HepG2 (cell line): Measurements from ENCODE around the gene MTIF2. TPM values are rescaled to one million over a fixed set of nuclear protein-coding genes. Genes with fewer than 3 reads are reported as not detected.
"Not testable (repeated sequence)": the region's sequence is repeated elsewhere in the genome, so short reads cannot be mapped to it uniquely, and the experiment has no call there.

ENCODE experiments used
- ATAC-seq: fragments of 200-7000 bp; cut with Tn5 transposase; 3 replicates; pipeline ENCODE4 v1.9.1; 2020; ENCODE audit warnings: mild to moderate bottlenecking, moderate library complexity
- BruUV-seq: library from RNA; stranded (reverse); fragments of 400-500 nt; replicated peaks from 2 replicates; lab custom pipeline; 2021; lab: Mats Ljungman, UMichigan
- CTCF ChIA-PET: fragments of 300-600 bp; formaldehyde crosslinking; extraction: SDS; loops from one replicate; lab custom pipeline; 2021; ENCODE audit warnings: low total read pairs, inconsistent platforms, low intra/inter-chr PET ratio; lab: Yijun Ruan, JAX
- POLR2A ChIA-PET: fragments of 350-600 bp; sonication (Branson Sonifier 250); formaldehyde crosslinking; loops from one replicate; lab custom pipeline; 2020; ENCODE audit warnings: antibody characterized with exemption, inconsistent platforms; lab: Yijun Ruan, JAX
- DNase-seq: peaks from one replicate; pipeline ENCODE4 v3.0.0-alpha.2; 2015; ENCODE audit warnings: low spot score
- FAIRE-seq: peaks from 3 replicates; lab custom pipeline; 2011; peaks lifted over from hg19 to GRCh38; lab: Jason Lieb, UNC
- H2AFZ ChIP-seq: one replicate; pipeline ENCODE4 v1.6.1; 2011; ENCODE audit warnings: low read length, inconsistent platforms
- H3K27ac ChIP-seq: fragments of 300-600 bp; 3 replicates; pipeline ENCODE4 v1.8.0; 2011; ENCODE audit warnings: mixed run types, mild to moderate bottlenecking, mixed read lengths, low read length, inconsistent platforms; ENCODE audit not compliant: insufficient read depth; ENCODE audit errors: extremely low read length
- H3K27me3 ChIP-seq, 2 experiments: fragments of 200-600 bp in 1 of 2; 2 replicates in 1 of 2; 3 replicates in 1 of 2; pipeline versions ENCODE4 v1.6.0 to v1.8.0; 2011; ENCODE audit warnings: low read length in 2 of 2, mild to moderate bottlenecking in 2 of 2, moderate library complexity in 2 of 2, inconsistent platforms in 1 of 2; ENCODE audit not compliant: insufficient read depth in 2 of 2, control insufficient read depth in 1 of 2
- H3K36me3 ChIP-seq, 2 experiments: fragments of 200-600 bp in 1 of 2; replicated peaks in 1 of 2; 2 replicates in 1 of 2; 3 replicates in 1 of 2; pipeline versions ENCODE4 v1.5.1 to v1.8.0; 2011; ENCODE audit warnings: low read length in 2 of 2, inconsistent platforms in 1 of 2; ENCODE audit not compliant: insufficient read depth in 2 of 2, control insufficient read depth in 1 of 2
- H3K4me1 ChIP-seq: 2 replicates; pipeline ENCODE4 v1.5.1; 2012; ENCODE audit warnings: low read length, inconsistent platforms; ENCODE audit not compliant: insufficient read depth
- H3K4me2 ChIP-seq: 2 replicates; pipeline ENCODE4 v1.6.0; 2011; ENCODE audit warnings: low read depth, low read length, inconsistent platforms
- H3K4me3 ChIP-seq, 3 experiments: fragments of 200-600 bp in 1 of 3; sonication (generic), shearing (Covaris generic) in 1 of 3; replicated peaks in 1 of 3; 2 replicates each; pipeline ENCODE4 v1.5.1; 2011 to 2016; ENCODE audit warnings: low read length in 3 of 3, inconsistent platforms in 2 of 3, low read depth in 2 of 3, mild to moderate bottlenecking in 2 of 3, control low read depth in 1 of 3, mixed read lengths in 1 of 3; ENCODE audit not compliant: insufficient read depth in 1 of 3
- H3K79me2 ChIP-seq: one replicate; pipeline ENCODE4 v1.6.1; 2011; ENCODE audit warnings: low read length, inconsistent platforms; ENCODE audit not compliant: insufficient read depth
- H3K9ac ChIP-seq: 2 replicates; pipeline ENCODE4 v1.6.0; 2011; ENCODE audit warnings: mild to moderate bottlenecking, low read depth, low read length, inconsistent platforms; ENCODE audit not compliant: insufficient read depth
- H3K9me3 ChIP-seq: 2 replicates; pipeline ENCODE4 v1.5.1; 2012; ENCODE audit warnings: mild to moderate bottlenecking, low read length
- H4K20me1 ChIP-seq: 2 replicates; pipeline ENCODE4 v1.6.0; 2011; ENCODE audit warnings: inconsistent platforms, mild to moderate bottlenecking, low read length, moderate library complexity; ENCODE audit not compliant: insufficient read depth
- ATM ChIP-seq: fragments of 450-650 bp; IDR thresholded peaks from 2 replicates; pipeline ENCODE4 v1.7.1; 2017; ENCODE audit warnings: mild to moderate bottlenecking, borderline replicate concordance
- NR1H2 ChIP-seq: sonication (generic); formaldehyde crosslinking; IDR thresholded peaks from 2 replicates; pipeline ENCODE4 v1.8.1; 2022; ENCODE audit warnings: low read depth, missing genetic modification reagents, borderline replicate concordance
- SIN3B ChIP-seq: fragments of 150-350 bp; IDR thresholded peaks from 2 replicates; pipeline ENCODE4 v1.6.1; 2014; ENCODE audit warnings: low read length
- ZNF292 ChIP-seq: sonication (generic); formaldehyde crosslinking; IDR thresholded peaks from 2 replicates; pipeline ENCODE4 v1.8.1; 2022; ENCODE audit warnings: mild to moderate bottlenecking, low read depth, missing genetic modification reagents, borderline replicate concordance
- ZSCAN31 ChIP-seq: sonication (generic); formaldehyde crosslinking; IDR thresholded peaks from 2 replicates; pipeline ENCODE4 v1.5.0; 2020; ENCODE audit warnings: low read depth, mild to moderate bottlenecking, missing genetic modification reagents
- WGBS: methylation state at CpG from one replicate; pipeline ENCODE4 v1.1.6; 2017; ENCODE audit warnings: low lambda C conversion rate; 5-methylcytosine and 5-hydroxymethylcytosine counted together
- in situ Hi-C: cut with HindIII; loops from 2 replicates; pipeline ENCODE4 v1.10.0; 2017; ENCODE audit warnings: low pct_unique_long_range_greater_than_20kb; ENCODE audit not compliant: extremely low pct_ligation_motif_present
- intact Hi-C: fragments of 100-400 bp; cut with micrococcal nuclease; formaldehyde crosslinking; loops from one replicate; pipeline ENCODE4 v1.10.0; 2022; ENCODE audit not compliant: unreplicated experiment
- polyA plus RNA-seq, 8 experiments: library from polyadenylated mRNA; depleted of rRNA in 3 of 8; stranded (reverse) in 7 of 8; unstranded in 1 of 8; fragments of >200 nt; fragmentation: Illumina TruSeq in 4 of 8; extraction: Trizol in 4 of 8; gene quantifications; 2 replicates each; pipeline versions ENCODE4 v1.2.1 to v1.2.3, GENCODE V29; 2011 to 2016; ENCODE audit warnings: low read depth in 4 of 8, missing spikeins in 1 of 8, mixed read lengths in 1 of 8; ENCODE audit not compliant: insufficient read depth in 1 of 8
- total RNA-seq, 5 experiments: library from RNA; depleted of rRNA; stranded (reverse); fragments of >200 nt; fragmentation: Illumina TruSeq; extraction: Trizol; gene quantifications; 2 replicates each; pipeline ENCODE4 v1.2.3, GENCODE V29; 2016; ENCODE audit warnings: low read depth in 1 of 5
- TF ChIP-seq, protein P1 (sequence below): sonication (generic); formaldehyde crosslinking; IDR thresholded peaks from 2 replicates; pipeline ENCODE4 v1.4.0; 2020; ENCODE audit warnings: mild to moderate bottlenecking, missing genetic modification reagents
- TF ChIP-seq, protein P2 (sequence below): sonication (generic); formaldehyde crosslinking; IDR thresholded peaks from one replicate; pipeline ENCODE4 v1.5.1; 2020; ENCODE audit warnings: mild to moderate bottlenecking, missing genetic modification reagents; ENCODE audit errors: not compliant biosample characterization

Gene MTIF2
- total and polyA plus RNA-seq, 2 of the 13 experiments (the other 11 are each of a cell fraction or from before 2014, with no cell fraction given): 32.1 to 92.1 TPM

DNA sequence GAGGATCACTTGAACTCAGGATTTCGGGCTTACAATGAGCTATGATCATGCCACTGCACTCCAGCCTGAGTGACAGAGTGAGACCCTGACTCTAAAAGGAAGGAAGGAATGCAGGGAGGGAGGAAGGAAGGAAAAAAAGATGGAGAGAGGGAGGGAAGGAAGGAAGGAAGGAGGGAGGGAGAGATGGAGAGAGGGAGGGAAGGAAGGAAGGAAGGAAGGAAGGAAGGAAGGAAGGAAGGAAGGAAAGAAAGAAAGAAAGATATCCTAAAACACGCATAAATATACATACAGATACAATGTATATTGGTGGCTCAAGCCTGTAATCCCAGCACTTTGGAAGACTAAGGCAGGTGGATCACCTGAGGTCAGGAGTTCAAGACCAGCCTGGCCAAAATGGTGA, 5.3 kb upstream of the MTIF2 start:
- H3K4me2 ChIP-seq, H3K79me2 ChIP-seq, H3K9ac ChIP-seq, H4K20me1 ChIP-seq, H3K27ac ChIP-seq, FAIRE-seq, ATAC-seq, H3K27me3 ChIP-seq, intact Hi-C loops, DNase-seq, in situ Hi-C loops, H3K9me3 ChIP-seq, BruUV-seq, H2AFZ ChIP-seq, H3K4me3 ChIP-seq, CTCF ChIA-PET, H3K36me3 ChIP-seq: not testable (repeated sequence)
- WGBS: 78% methylated on average over 2 of the region's 2 CpGs
- POLR2A ChIA-PET: interaction anchor here (1.2 kb wide), 1 partner anchor 11 kb away, joined by 5 read pairs; no protein-coding TSS in a partner anchor
- peaks cover 29% of the 10 kb centered on the region for H3K4me1 ChIP-seq

DNA sequence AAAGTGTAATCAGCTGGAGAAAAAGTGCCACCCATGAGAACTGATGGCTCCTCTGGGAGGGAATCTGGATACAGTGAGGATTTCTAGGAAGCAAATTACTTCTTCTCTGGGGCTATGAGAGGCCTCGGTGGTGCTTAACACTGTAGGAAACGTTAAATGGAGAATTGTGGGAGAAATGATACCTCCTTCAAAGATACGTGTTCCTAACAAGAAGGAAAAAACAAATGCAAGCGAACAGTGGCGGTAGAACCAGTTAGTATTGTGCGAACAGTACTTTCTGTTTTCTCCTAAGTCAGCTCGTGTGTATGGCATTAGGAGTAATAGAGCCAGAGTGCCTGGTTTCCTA, 587 bp upstream of the MTIF2 start:
- ChIA-PET CTCF (no interaction called here), POLR2A (interaction anchor here (0.7 to 1.2 kb wide), 4 partner anchors 11 to 37 kb away, joined by 4 to 8 read pairs (median 6); partner anchors contain the start of genes CLHC1 and RPS27A)
- BruUV-seq: TSS peak; percentile 93
- H3K79me2 ChIP-seq: peaks cover 6% of the 10 kb centered on the region
- 46% methylated on average over 7 of the region's 7 CpGs for WGBS
- in situ Hi-C loops (loop anchor here (5.0 kb wide), 1 partner anchor 37 kb away; the partner anchor contains the start of genes CLHC1 and RPS27A), intact Hi-C loops (loop anchor here (1.0 to 2.0 kb wide), 3 partner anchors 37 to 219 kb away; partner anchors contain the start of genes CCDC88A, CLHC1, RPS27A and RTN4)
- H4K20me1 ChIP-seq: no peaks in the 10 kb centered on the region
- peak overlapping the region; percentile 90 for H3K4me2 ChIP-seq
- TF ChIP-seq SIN3B (no peak), ZNF292 (CRISPR knock-in tag) (no peak), ATM (no peak), ZSCAN31 (CRISPR knock-in tag) (no peak), NR1H2 (CRISPR knock-in tag) (no peak)
- TF ChIP-seq, protein P1, sequence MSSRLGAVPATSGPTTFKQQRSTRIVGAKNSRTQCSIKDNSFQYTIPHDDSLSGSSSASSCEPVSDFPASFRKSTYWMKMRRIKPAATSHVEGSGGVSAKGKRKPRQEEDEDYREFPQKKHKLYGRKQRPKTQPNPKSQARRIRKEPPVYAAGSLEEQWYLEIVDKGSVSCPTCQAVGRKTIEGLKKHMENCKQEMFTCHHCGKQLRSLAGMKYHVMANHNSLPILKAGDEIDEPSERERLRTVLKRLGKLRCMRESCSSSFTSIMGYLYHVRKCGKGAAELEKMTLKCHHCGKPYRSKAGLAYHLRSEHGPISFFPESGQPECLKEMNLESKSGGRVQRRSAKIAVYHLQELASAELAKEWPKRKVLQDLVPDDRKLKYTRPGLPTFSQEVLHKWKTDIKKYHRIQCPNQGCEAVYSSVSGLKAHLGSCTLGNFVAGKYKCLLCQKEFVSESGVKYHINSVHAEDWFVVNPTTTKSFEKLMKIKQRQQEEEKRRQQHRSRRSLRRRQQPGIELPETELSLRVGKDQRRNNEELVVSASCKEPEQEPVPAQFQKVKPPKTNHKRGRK: peak; percentile 97
- TF ChIP-seq, protein P2, sequence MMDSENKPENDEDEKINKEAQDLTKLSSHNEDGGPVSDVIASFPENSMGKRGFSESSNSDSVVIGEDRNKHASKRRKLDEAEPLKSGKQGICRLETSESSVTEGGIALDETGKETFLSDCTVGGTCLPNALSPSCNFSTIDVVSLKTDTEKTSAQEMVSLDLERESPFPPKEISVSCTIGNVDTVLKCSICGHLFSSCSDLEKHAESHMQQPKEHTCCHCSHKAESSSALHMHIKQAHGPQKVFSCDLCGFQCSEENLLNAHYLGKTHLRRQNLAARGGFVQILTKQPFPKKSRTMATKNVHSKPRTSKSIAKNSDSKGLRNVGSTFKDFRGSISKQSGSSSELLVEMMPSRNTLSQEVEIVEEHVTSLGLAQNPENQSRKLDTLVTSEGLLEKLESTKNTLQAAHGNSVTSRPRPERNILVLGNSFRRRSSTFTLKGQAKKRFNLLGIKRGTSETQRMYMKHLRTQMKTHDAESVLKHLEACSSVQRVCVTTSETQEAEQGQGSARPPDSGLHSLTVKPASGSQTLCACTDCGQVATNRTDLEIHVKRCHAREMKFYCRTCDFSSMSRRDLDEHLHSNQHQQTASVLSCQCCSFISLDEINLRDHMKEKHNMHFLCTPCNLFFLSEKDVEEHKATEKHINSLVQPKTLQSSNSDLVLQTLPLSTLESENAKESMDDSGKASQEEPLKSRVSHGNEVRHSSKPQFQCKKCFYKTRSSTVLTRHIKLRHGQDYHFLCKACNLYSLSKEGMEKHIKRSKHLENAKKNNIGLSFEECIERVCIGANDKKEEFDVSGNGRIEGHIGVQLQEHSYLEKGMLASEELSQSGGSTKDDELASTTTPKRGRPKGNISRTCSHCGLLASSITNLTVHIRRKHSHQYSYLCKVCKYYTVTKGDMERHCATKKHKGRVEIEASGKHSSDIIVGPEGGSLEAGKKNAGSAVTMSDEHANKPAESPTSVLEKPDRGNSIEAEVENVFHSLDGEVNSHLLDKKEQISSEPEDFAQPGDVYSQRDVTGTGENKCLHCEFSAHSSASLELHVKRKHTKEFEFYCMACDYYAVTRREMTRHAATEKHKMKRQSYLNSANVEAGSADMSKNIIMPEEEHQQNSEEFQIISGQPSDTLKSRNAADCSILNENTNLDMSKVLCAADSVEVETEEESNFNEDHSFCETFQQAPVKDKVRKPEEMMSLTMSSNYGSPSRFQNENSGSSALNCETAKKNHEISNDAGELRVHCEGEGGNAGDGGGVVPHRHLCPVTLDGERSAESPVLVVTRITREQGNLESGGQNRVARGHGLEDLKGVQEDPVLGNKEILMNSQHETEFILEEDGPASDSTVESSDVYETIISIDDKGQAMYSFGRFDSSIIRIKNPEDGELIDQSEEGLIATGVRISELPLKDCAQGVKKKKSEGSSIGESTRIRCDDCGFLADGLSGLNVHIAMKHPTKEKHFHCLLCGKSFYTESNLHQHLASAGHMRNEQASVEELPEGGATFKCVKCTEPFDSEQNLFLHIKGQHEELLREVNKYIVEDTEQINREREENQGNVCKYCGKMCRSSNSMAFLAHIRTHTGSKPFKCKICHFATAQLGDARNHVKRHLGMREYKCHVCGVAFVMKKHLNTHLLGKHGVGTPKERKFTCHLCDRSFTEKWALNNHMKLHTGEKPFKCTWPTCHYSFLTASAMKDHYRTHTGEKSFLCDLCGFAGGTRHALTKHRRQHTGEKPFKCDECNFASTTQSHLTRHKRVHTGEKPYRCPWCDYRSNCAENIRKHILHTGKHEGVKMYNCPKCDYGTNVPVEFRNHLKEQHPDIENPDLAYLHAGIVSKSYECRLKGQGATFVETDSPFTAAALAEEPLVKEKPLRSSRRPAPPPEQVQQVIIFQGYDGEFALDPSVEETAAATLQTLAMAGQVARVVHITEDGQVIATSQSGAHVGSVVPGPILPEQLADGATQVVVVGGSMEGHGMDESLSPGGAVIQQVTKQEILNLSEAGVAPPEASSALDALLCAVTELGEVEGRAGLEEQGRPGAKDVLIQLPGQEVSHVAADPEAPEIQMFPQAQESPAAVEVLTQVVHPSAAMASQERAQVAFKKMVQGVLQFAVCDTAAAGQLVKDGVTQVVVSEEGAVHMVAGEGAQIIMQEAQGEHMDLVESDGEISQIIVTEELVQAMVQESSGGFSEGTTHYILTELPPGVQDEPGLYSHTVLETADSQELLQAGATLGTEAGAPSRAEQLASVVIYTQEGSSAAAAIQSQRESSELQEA (CRISPR knock-in tag): no peak
- peak overlapping the region; percentile 86 for H2AFZ ChIP-seq
- H3K4me3 ChIP-seq: peak overlapping the region; percentile 50 to 81 (median 55)
- peak overlapping the region; percentile 95 for H3K9ac ChIP-seq
- ATAC-seq: peak; percentile 34
- FAIRE-seq: peak; percentile 59
- no peaks in the 10 kb centered on the region for H3K9me3 ChIP-seq
- peaks cover 0 to 11% of the 10 kb centered on the region in 2 experiments; a peak in 2 of 5 replicates for H3K36me3 ChIP-seq
- peak overlapping the region; percentile 91 for H3K27ac ChIP-seq
- peak; percentile 11 for DNase-seq
- H3K27me3 ChIP-seq: no peaks in the 10 kb centered on the region; a peak in 1 of 5 replicates
- H3K4me1 ChIP-seq: peaks cover 16% of the 10 kb centered on the region
